Right lobe of liver (tissue), 4 donors: ENCODE results near the gene SRC.

ENCODE experiments used
- CTCF ChIP-seq, 4 donors: fragments of 200-600 bp in 3 of 4; fragments of 450-650 bp in 1 of 4; IDR thresholded peaks; one replicate each; pipeline versions ENCODE4 v1.5.1 to v1.8.0; 2016 to 2022; ENCODE audit warnings: antibody characterized with exemption in 4 of 4, mild to moderate bottlenecking in 2 of 4
- POLR2A ChIP-seq: fragments of 450-650 bp; IDR thresholded peaks from one replicate; pipeline ENCODE4 v1.6.1; 2017; ENCODE audit warnings: antibody characterized with exemption, mild to moderate bottlenecking
- donor health status: DM: no; HTN: no; CAD: no.
- donor health status: DM: no; HTN: no; CAD: no.
- donor health status: DM: no; HTN: yes; CAD: no.

DNA sequence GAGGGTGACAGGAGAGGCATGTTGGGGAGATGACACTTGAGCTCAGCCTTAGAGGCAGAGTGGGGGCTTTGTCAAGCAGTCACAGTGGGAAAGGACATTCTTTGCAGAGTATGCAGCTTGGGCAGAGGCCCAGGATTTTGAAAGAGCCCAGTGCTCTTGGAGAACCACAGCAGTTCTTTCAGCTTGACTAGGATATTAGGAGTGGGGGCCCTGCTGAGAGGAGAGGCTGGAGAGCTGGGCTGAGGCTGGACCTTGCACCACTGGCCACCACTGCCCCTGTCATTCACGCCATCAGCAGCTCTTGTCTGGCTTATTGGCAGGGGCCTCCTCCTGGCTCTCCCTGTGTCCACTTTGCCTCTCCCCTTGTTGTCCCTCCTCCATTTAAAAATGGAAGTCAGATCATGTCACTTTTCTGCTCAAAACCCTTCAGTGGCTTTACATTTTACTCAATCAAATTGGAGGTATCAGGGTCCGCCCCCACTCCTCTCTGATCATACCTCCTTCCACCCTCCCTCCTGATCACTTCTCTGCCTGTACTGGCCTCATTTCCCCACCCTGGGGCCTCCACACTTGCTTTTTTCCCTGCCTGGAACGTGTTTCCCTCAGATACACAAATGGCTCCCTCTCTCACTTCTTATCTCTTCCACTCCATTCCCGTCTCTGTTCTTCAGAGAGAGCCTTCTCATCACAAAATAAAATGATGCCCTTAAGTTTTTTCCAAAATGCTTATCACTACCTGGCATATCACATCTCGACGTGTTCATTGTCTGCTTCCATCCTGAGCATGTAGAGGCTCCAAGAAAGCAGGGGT lies 46.0 kb upstream of the SRC start:
- TF ChIP-seq CTCF (IDR thresholded peaks at IDR 0.05) (no peak), POLR2A (no peak)
